ENCODE results near the gene JAK3. TPM values are rescaled to one million over a fixed set of nuclear protein-coding genes. Genes with fewer than 3 reads are reported as not detected.

The JAK3 gene
- total and polyA plus RNA-seq, 2 of the 13 experiments (the other 11 are each of a cell fraction or from before 2014, with no cell fraction given) = 3.4 to 18.6 TPM

GRCh38 chr19:17860331-17860992 is 12.7 kb upstream of the JAK3 start (continued):
- TF ChIP-seq FOXO4 (CRISPR knock-in tag; conservative IDR thresholded peaks at IDR 0.05) (0 out of 2 replicates have a peak, but pooled peaks have one; percentile 74), HDAC1 (CRISPR knock-in tag; IDR thresholded peaks at IDR 0.05) (no peak; the same call in none of the 2 replicates), ZNF589 (CRISPR knock-in tag; conservative IDR thresholded peaks at IDR 0.05) (0 out of 2 replicates have a peak, but pooled peaks have one; percentile 26), BORCS8-MEF2B (CRISPR knock-in tag; IDR thresholded peaks at IDR 0.05) (0 out of 2 replicates have a peak, but pooled peaks have one; percentile 46), POLR2G (IDR thresholded peaks at IDR 0.05; ENCODE audit: low read depth, low read length) (peak; percentile 29), CHD4 (IDR thresholded peaks at IDR 0.05; ENCODE audit: borderline replicate concordance, low read length) (no peak), ZFP36 (IDR thresholded peaks at IDR 0.05; ENCODE audit: borderline replicate concordance, low read depth, low read length, partially characterized antibody) (no peak), SRY (CRISPR knock-in tag; IDR thresholded peaks at IDR 0.05) (0 out of 2 replicates have a peak, but pooled peaks have one; percentile 9), CENPBD1 (CRISPR knock-in tag; IDR thresholded peaks at IDR 0.05; ENCODE audit: borderline replicate concordance, low read depth) (0 out of 2 replicates have a peak, but pooled peaks have one; percentile 66), ZBTB2 (CRISPR knock-in tag; IDR thresholded peaks at IDR 0.05; ENCODE audit: low read depth) (0 out of 2 replicates have a peak, but pooled peaks have one; percentile 21), ZNF773 (CRISPR knock-in tag; IDR thresholded peaks at IDR 0.05; ENCODE audit: borderline replicate concordance) (0 out of 2 replicates have a peak, but pooled peaks have one; percentile 34), MXD4 (CRISPR knock-in tag; IDR thresholded peaks at IDR 0.05) (0 out of 2 replicates have a peak, but pooled peaks have one; percentile 6), EED (CRISPR knock-in tag; IDR thresholded peaks at IDR 0.05) (0 out of 2 replicates have a peak, but pooled peaks have one; percentile 38), ASH2L (IDR thresholded peaks at IDR 0.05; ENCODE audit: insufficient read length, low read depth, low read length) (peak; percentile 2), ZFYVE20 (CRISPR knock-in tag; IDR thresholded peaks at IDR 0.05; ENCODE audit: borderline replicate concordance, low read depth) (no peak), POLR2A (IDR thresholded peaks at IDR 0.05; ENCODE audit: insufficient read depth in 1 of 2, low read depth in 2 of 2, low read length in 2 of 2) (peak in 1 of 2 experiments; percentile 26; a peak in 1 of 4 replicates), U2AF1 (optimal IDR thresholded peaks at IDR 0.05; ENCODE audit: low read depth, low read length) (peak; percentile 77)
